HG03139 (cell line): ENCODE results near the gene MORF4L2.
"Not testable (repeated sequence)": the region's sequence is repeated elsewhere in the genome, so short reads cannot be mapped to it uniquely, and the experiment has no call there.

Source experiments
- ATAC-seq: cut with Tn5 transposase; IDR thresholded peaks from one replicate; pipeline ENCODE4 v1.9.1; 2021; ENCODE audit not compliant: unreplicated experiment

MORF4L2 gene

DNA sequence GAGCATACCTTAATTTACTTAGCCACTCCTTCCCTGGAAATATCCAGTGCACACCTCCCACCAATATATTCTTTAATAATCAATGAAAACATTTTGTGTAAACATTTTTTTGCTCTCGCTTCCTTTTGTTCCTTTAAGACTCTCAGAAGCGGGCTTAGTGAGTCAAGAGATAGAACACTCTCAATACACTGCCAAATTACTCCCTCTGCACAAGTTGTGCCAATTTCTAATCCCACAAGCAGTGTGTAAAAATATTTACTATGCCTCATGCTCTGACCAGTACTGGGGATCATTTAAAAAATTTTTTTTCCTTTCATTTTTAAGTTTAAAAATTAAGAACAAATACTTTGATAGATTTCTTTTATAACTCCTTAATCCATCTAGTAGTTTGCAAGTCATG is 5.1 kb downstream of the MORF4L2 start:
- ATAC-seq, result no peak

GRCh38 chrX:103678199-103678993 is 8.1 kb downstream of the MORF4L2 start:
- no peak for ATAC-seq

- ATAC-seq, result no peak
Measured at GRCh38 chrX:103674531-103675454, 11.7 kb downstream of the MORF4L2 start.

DNA sequence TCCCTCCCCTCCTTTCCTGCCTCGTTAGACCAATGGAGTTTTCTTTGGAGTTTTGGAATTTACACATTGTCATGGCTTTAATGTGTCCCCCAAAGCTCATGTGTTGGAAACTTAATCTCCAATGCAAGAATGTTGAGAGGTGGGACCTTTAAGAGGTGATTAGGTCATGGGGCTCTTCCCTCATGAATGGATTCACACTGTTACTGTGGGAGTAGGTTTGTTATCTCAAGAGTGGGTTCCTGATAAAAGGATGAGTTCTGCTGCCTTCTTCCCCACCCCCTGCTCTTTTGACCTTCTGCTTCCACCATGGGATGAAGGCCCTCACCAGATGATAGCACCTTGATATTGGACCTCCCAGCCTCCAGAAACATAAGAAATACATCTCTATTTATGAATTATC is 16.8 kb downstream of the MORF4L2 start:
- ATAC-seq, result no peak

- no peak for ATAC-seq
Measured at GRCh38 chrX:103666202-103667107, 20.0 kb downstream of the MORF4L2 start.

DNA sequence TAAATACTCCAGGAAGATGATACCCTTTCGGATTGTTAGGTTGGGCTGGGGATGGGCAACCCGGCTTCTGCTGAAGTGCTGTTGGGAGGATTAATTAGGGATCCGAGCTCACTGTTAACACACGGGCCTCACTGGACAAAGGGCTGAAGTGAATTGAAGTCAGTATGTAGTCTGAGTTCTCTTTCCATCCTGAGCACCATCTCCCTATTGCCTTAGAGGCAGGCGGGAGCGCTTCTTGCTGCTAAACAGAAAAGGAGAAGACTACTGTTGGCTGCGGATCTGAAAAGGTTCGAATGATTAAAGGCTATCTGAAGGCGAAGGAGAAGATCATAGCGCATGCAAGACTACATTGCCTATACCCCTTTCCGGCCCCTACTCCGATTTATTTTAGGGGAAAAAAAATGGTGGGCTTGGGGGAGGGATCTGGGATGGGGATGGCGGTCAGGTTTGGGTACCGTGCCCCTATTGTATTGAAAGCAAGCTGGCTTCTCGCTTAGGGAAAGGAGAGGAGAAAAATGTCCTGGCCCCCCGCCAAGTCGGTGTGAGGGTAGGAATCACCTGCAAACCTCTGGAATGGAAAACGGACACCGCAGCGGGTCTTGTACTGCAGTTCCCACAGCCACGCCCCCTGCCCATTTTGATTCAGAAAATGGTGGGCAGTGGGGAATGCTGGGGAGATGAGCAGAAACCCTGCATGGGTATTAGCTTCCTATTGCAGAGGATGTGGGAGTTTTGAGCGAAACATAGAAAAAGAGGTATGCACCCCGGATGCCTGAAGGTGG is 22.3 kb downstream of the MORF4L2 start:
- no peak for ATAC-seq

- ATAC-seq, result not testable (repeated sequence)
Measured at GRCh38 chrX:103659460-103659859, 27.0 kb downstream of the MORF4L2 start.

DNA sequence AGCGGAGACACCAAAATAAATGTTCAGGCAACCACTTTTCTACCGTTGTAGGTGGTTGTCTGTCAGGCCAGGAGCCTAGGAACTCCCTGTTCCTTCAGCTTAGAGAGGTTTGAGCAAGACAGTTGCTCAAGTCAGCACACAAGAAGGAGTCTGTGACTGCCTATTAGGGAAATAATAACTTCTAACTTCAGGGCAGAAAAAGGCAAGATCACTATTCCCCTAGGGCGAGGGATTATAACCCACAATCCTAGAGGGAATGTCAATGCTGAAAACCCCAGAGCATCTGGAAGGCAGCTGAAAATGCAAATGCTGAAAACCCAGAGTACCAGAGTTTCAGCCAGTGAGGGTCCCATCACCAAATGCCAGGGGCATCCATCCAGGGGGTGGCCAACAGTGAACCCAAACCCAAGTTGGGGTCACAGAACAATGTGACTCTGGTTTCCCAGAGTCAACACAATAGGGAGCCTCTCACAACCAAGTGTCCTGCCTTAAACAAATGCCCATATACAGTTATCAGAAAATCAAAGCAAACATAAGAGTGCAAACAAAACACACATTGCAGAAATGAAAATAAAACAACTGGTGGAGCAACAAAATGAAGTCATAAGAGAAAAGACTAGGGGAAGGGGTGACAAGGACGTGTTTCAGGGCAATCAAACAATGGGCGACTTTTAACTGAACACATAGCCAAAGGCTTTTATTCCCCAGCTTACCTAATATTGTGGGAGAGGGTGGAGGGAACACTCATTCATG is 27.6 kb downstream of the MORF4L2 start:
- no peak for ATAC-seq

DNA sequence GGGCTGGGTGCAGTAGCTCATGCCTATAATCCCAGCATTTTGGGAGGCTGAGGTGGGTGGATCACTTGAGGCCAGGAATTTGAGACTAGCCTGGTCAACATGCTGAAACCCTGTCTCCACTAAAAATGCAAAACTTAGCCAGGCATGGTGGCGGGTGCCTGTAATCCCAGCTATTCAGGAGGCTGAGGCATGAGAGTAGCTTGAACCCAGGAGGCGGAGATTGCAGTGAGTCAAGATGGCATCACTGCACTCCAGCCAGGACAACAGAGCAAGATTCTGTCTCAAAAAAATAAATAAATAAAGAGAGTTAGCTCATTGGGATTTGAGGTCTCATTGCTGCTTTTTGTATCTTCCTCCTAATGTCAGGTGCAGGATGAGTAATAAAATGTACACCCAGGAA is 29.4 kb downstream of the MORF4L2 start:
- ATAC-seq, result not testable (repeated sequence)

GRCh38 chrX:103656617-103657016 is 29.9 kb downstream of the MORF4L2 start:
- ATAC-seq, result no peak

GRCh38 chrX:103655230-103656000 is 31.1 kb downstream of the MORF4L2 start:
- ATAC-seq, result not testable (repeated sequence)

- ATAC-seq, result no peak
Measured at GRCh38 chrX:103651151-103651773, 35.2 kb downstream of the MORF4L2 start.

- no peak for ATAC-seq
Measured at GRCh38 chrX:103647630-103648029, 38.9 kb downstream of the MORF4L2 start.

DNA sequence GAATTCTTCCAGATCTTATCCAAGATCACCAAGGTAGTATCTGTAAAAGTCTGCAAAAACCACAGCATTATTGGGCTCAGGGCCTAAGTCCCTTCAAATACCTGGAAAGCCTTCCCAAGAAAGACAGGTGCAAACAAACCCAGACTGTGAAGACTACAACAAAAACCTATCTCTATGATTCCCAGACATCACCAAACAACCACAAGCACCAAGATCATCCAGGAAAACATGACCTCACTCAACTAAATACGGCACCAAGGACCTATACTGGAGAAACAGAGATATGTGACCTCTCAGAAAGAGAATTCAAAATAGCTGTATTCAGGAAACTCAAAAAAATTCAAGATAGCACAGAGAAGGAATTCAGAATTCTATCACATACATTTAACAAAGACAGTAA is 42.4 kb downstream of the MORF4L2 start:
- no peak for ATAC-seq

- no peak for ATAC-seq
Measured at GRCh38 chrX:103640401-103641155, 45.9 kb downstream of the MORF4L2 start.

GRCh38 chrX:103638479-103639346 is 47.8 kb downstream of the MORF4L2 start:
- not testable (repeated sequence) for ATAC-seq
